NB4 (cell line): ENCODE measurements around the gene TFCP2.

Experiments
- MYC ChIP-seq: IDR thresholded peaks from 2 replicates; pipeline ENCODE4 v1.6.1; 2011; ENCODE audit warnings: low read depth, low read length
- POLR2A ChIP-seq: IDR thresholded peaks from 2 replicates; pipeline ENCODE4 v1.6.1; 2011; ENCODE audit warnings: mild to moderate bottlenecking; ENCODE audit not compliant: insufficient read length; ENCODE audit errors: extremely low read depth
- TF ChIP-seq, protein P1 (sequence below): IDR thresholded peaks from one replicate; pipeline ENCODE4 v1.5.1; 2012; ENCODE audit warnings: low read depth, low read length
- TF ChIP-seq, protein P2 (sequence below): IDR thresholded peaks from 2 replicates; pipeline ENCODE4 v1.6.1; 2011; ENCODE audit warnings: low read depth, low read length

DNA sequence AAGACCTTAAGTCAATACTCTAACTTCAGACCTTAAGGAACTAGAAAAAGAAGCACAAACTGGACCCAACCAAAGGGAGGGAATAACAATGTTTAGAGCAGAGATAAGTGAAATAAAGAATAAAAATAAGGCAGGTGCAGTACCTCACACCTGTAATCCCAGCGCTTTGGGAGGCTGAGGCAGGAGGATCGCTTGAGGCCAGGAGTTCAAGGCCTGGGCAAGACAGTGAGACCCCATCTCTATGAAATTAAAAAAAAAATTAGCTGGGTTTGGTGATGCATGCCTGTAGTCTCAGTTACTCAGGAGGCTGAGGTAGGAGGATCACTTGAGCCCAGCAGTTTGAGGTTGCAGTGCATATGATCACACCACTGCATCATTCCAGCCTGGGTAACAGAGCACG, 9.1 kb downstream of the TFCP2 start:
- TF ChIP-seq, protein P1, sequence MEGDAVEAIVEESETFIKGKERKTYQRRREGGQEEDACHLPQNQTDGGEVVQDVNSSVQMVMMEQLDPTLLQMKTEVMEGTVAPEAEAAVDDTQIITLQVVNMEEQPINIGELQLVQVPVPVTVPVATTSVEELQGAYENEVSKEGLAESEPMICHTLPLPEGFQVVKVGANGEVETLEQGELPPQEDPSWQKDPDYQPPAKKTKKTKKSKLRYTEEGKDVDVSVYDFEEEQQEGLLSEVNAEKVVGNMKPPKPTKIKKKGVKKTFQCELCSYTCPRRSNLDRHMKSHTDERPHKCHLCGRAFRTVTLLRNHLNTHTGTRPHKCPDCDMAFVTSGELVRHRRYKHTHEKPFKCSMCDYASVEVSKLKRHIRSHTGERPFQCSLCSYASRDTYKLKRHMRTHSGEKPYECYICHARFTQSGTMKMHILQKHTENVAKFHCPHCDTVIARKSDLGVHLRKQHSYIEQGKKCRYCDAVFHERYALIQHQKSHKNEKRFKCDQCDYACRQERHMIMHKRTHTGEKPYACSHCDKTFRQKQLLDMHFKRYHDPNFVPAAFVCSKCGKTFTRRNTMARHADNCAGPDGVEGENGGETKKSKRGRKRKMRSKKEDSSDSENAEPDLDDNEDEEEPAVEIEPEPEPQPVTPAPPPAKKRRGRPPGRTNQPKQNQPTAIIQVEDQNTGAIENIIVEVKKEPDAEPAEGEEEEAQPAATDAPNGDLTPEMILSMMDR = no peak
- TF ChIP-seq POLR2A (no peak), MYC (no peak)
- TF ChIP-seq, protein P2, sequence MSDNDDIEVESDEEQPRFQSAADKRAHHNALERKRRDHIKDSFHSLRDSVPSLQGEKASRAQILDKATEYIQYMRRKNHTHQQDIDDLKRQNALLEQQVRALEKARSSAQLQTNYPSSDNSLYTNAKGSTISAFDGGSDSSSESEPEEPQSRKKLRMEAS = no peak
